Hepatocyte (in vitro differentiated cells): ENCODE results near the gene STX18. TPM values are rescaled to one million over a fixed set of nuclear protein-coding genes. Genes with fewer than 3 reads are reported as not detected.
"Not testable (repeated sequence)": the region's sequence is repeated elsewhere in the genome, so short reads cannot be mapped to it uniquely, and the experiment has no call there.

Source experiments
- DNase-seq: peaks from one replicate; pipeline ENCODE4 v3.0.0-alpha.2; 2016; ENCODE audit warnings: low spot score
- H2AFZ ChIP-seq: fragments of 200-600 bp; sonication (generic); 2 replicates; pipeline ENCODE4 v1.6.0; 2016; ENCODE audit warnings: antibody characterized with exemption, mild to moderate bottlenecking
- H3K27ac ChIP-seq: fragments of 200-600 bp; sonication (generic); 2 replicates; pipeline ENCODE4 v1.5.1; 2016; ENCODE audit warnings: mild to moderate bottlenecking
- H3K27me3 ChIP-seq: fragments of 200-600 bp; sonication (generic); 2 replicates; pipeline ENCODE4 v1.6.1; 2016
- H3K36me3 ChIP-seq: fragments of 200-600 bp; sonication (generic); replicated peaks from 2 replicates; pipeline ENCODE4 v1.5.1; 2016; ENCODE audit warnings: low read depth; ENCODE audit not compliant: insufficient read depth
- H3K4me1 ChIP-seq: fragments of 200-600 bp; sonication (generic); 2 replicates; pipeline ENCODE4 v1.5.1; 2016; ENCODE audit warnings: mild to moderate bottlenecking, moderate library complexity; ENCODE audit not compliant: insufficient read depth
- H3K4me2 ChIP-seq: fragments of 200-600 bp; sonication (generic); 2 replicates; pipeline ENCODE4 v1.6.0; 2016
- H3K4me3 ChIP-seq: fragments of 200-600 bp; sonication (generic); 2 replicates; pipeline ENCODE4 v1.5.1; 2016; ENCODE audit warnings: mild to moderate bottlenecking
- H3K79me2 ChIP-seq: fragments of 200-600 bp; sonication (generic); 2 replicates; pipeline ENCODE4 v1.6.0; 2017; ENCODE audit warnings: mild to moderate bottlenecking
- H3K9me2 ChIP-seq: fragments of 200-600 bp; sonication (generic); replicated peaks from 2 replicates; pipeline ENCODE4 v1.6.0; 2017; ENCODE audit warnings: mild to moderate bottlenecking; ENCODE audit not compliant: insufficient read depth
- H3K9me3 ChIP-seq: fragments of 200-600 bp; sonication (generic); 2 replicates; pipeline ENCODE4 v1.5.1; 2016; ENCODE audit warnings: low read depth, mild to moderate bottlenecking
- H4K20me1 ChIP-seq: fragments of 200-600 bp; sonication (generic); 2 replicates; pipeline ENCODE4 v1.6.0; 2016; ENCODE audit warnings: mild to moderate bottlenecking; ENCODE audit not compliant: insufficient read depth, poor library complexity, severe bottlenecking
- EZH2 ChIP-seq: fragments of 200-600 bp; sonication (generic); IDR thresholded peaks from 2 replicates; pipeline ENCODE4 v1.6.1; 2016; ENCODE audit warnings: antibody characterized with exemption, mild to moderate bottlenecking, borderline replicate concordance
- EZH2phosphoT487 ChIP-seq: fragments of 200-600 bp; sonication (generic); IDR thresholded peaks from one replicate; pipeline ENCODE4 v1.6.1; 2018; ENCODE audit warnings: antibody characterized with exemption, mild to moderate bottlenecking, low read depth, moderate library complexity; ENCODE audit not compliant: unreplicated experiment, severe bottlenecking
- WGBS: methylation state at CpG from one replicate; pipeline ENCODE4 v1.1.6; 2016; ENCODE audit warnings: low lambda C conversion rate; ENCODE audit errors: missing lambda C conversion rate; 5-methylcytosine and 5-hydroxymethylcytosine counted together
- polyA plus RNA-seq: library from polyadenylated mRNA; unstranded; fragments of >200 nt; fragmentation: Nextera tagmentation; extraction: Ambion mirVana; gene quantifications from 2 replicates; pipeline ENCODE4 v1.2.1, GENCODE V29; 2016
- total RNA-seq: library from RNA; depleted of rRNA; stranded (reverse); fragments of >200 nt; gene quantifications from 2 replicates; pipeline ENCODE4 v1.2.3, GENCODE V29; 2014
- TF ChIP-seq, protein P1 (sequence below): fragments of 200-600 bp; sonication (generic); IDR thresholded peaks from 2 replicates; pipeline ENCODE4 v1.5.1; 2016; ENCODE audit warnings: antibody characterized with exemption, mild to moderate bottlenecking; ENCODE audit not compliant: poor library complexity

Gene STX18
- total and polyA plus RNA-seq, 2 experiments from 2014 or later = 32.1 to 54.3 TPM

DNA sequence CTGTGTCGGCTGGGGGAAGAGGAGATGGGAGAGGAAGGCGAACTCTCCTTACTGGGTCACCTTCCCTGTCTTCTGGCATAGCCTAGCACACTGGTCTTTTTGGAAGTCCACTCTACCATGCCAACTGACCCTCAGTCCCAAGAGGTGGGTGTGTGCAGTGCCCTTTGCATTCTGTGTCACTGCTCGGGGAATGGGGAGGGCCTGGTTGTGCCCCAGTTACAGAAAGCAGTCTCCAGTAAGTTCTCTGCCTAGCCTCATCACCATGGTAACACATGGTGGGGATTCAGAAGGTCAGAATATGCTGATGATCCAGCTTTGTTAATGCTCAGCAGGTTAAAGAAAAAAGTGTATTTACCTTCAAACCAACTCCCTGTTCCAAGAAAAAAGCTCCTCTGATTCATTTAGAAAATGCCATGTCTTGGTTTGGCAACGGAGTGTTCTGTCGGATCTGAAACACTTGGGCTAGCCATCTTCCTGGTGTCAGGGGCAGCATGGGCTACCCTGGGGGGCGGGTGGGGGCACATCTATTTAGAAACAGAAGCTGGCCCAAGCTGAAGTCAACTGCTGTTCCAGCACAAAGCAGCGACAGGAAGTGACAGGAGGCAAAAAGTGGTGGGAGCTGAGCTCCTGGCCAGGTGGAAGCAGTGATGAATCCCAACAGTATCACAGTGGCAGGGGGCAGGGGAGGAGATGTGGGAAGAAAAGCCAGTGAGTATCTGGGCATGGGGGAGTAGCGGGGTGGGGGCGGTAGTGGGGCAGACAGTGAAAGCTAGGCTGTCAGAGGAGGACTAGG lies 117.9 kb downstream of the STX18 start:
- Histone ChIP-seq H3K9me3 (no peaks in the 10 kb centered on the region), H4K20me1 (no peaks in the 10 kb centered on the region), H3K36me3 (no peaks in the 10 kb centered on the region), H2AFZ (no peak overlapping the region), H3K9me2 (no peaks in the 10 kb centered on the region), H3K4me2 (no peak overlapping the region), H3K4me1 (no peaks in the 10 kb centered on the region), H3K79me2 (no peaks in the 10 kb centered on the region), H3K27ac (no peak overlapping the region), H3K4me3 (no peak overlapping the region), H3K27me3 (no peaks in the 10 kb centered on the region)
- TF ChIP-seq EZH2 = no peak
- TF ChIP-seq, protein P1, sequence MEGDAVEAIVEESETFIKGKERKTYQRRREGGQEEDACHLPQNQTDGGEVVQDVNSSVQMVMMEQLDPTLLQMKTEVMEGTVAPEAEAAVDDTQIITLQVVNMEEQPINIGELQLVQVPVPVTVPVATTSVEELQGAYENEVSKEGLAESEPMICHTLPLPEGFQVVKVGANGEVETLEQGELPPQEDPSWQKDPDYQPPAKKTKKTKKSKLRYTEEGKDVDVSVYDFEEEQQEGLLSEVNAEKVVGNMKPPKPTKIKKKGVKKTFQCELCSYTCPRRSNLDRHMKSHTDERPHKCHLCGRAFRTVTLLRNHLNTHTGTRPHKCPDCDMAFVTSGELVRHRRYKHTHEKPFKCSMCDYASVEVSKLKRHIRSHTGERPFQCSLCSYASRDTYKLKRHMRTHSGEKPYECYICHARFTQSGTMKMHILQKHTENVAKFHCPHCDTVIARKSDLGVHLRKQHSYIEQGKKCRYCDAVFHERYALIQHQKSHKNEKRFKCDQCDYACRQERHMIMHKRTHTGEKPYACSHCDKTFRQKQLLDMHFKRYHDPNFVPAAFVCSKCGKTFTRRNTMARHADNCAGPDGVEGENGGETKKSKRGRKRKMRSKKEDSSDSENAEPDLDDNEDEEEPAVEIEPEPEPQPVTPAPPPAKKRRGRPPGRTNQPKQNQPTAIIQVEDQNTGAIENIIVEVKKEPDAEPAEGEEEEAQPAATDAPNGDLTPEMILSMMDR = no peak
- no peak for TF ChIP-seq EZH2phosphoT487
- no peak for DNase-seq
- WGBS = 92% methylated on average over 8 of the region's 9 CpGs

DNA sequence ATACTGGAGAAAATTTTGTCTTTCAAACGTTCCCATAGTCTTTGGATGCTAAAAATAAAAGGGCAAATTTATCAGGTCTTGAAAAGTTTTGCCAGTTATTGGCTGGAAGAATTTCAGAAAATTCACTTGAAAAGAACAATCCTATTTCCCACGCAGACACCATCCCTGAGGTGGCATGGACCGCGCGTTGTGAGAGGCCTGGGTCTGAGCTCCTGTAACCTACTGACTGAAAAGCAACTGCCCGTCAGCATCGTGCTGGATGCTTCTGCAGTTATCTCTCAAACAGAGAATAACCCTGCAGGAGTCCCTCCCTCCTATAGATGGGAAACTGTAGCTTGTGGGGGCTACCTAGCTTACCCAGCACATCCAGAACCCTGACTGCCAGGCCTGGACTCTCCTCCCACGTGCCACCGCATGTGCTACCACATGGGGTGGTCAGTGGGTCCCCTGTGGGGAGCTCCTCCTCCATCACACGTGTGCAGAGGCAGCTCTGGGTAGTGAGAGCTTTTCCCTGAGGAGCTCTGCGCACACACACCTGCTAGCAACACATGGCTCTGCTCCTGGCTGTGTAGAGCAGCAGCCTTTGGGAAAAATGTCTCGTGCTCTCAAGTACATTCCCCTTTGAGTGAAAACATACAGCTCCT lies 118.9 kb downstream of the STX18 start:
- Histone ChIP-seq H3K27me3 (no peaks in the 10 kb centered on the region), H3K27ac (no peak overlapping the region), H3K36me3 (no peaks in the 10 kb centered on the region), H3K9me2 (no peaks in the 10 kb centered on the region), H3K4me2 (no peak overlapping the region), H2AFZ (no peak overlapping the region), H3K4me1 (no peaks in the 10 kb centered on the region), H4K20me1 (no peaks in the 10 kb centered on the region), H3K9me3 (no peaks in the 10 kb centered on the region), H3K4me3 (no peak overlapping the region), H3K79me2 (no peaks in the 10 kb centered on the region)
- no peak for DNase-seq
- 90% methylated on average over 12 of the region's 12 CpGs for WGBS
- TF ChIP-seq EZH2 = no peak
- no peak for TF ChIP-seq EZH2phosphoT487
- TF ChIP-seq, protein P1 = no peak

DNA sequence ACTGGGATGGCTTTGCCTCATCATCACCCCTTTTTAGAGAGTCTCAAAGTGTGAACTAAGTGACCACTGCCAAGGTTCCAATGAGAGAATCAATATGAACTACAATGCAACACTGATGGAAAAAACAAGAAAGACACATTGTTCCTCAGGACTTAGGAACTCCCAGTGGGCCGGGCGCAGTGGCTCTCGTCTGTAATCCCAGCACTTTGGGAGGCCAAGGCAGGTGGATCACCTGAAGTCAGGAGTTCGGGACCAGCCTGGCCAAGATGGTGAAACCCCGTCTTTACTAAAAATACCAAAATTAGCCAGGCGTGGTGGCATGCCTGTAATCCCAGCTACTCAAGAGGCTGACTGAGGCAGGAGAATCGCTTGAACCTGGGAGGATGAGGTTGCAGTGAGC lies 119.7 kb downstream of the STX18 start:
- not testable (repeated sequence) for H3K79me2 ChIP-seq, H3K36me3 ChIP-seq, H3K9me2 ChIP-seq, H3K4me1 ChIP-seq, H3K4me2 ChIP-seq, H4K20me1 ChIP-seq, H3K9me3 ChIP-seq, H3K27me3 ChIP-seq, H3K27ac ChIP-seq, DNase-seq, H2AFZ ChIP-seq, H3K4me3 ChIP-seq
- WGBS = 98% methylated on average over 7 of the region's 7 CpGs

DNA sequence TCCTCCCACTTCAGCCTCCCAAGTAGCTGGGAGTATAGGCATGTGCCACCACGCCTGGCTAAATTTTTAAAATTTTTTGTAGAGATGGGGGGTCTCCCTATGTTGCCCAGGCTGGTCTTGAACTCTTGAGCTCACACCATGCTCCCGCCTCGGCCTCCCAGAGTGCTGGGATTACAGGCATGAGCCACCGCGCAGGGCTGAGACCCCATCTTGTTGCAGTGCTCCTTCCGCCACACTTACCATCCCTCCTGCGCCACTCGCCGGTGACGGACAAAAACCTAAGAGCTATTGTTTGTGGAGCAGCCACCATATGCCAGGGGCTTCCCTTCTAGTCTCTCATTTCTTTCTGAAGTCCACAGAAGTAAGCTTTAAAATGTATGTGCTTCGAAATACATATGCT lies 120.5 kb downstream of the STX18 start:
- no peaks in the 10 kb centered on the region for H3K9me3 ChIP-seq
- no peaks in the 10 kb centered on the region for H3K36me3 ChIP-seq
- TF ChIP-seq, protein P1 = no peak
- TF ChIP-seq EZH2phosphoT487 (no peak), EZH2 (no peak)
- H3K4me2 ChIP-seq = no peak overlapping the region
- no peaks in the 10 kb centered on the region for H3K79me2 ChIP-seq
- no peak overlapping the region for H3K27ac ChIP-seq
- over 99% methylated on average over 11 of the region's 11 CpGs for WGBS
- no peak overlapping the region for H2AFZ ChIP-seq
- DNase-seq = no peak
- no peaks in the 10 kb centered on the region for H3K9me2 ChIP-seq
- no peaks in the 10 kb centered on the region for H3K4me1 ChIP-seq
- H3K4me3 ChIP-seq = no peak overlapping the region
- H4K20me1 ChIP-seq = no peaks in the 10 kb centered on the region
- H3K27me3 ChIP-seq = no peaks in the 10 kb centered on the region
